Endothelial cell (in vitro differentiated cells): ENCODE results near the gene RGS2. TPM values are rescaled to one million over a fixed set of nuclear protein-coding genes. Genes with fewer than 3 reads are reported as not detected.

Experiments
- DNase-seq: peaks from one replicate; pipeline ENCODE4 v3.0.0; 2021; ENCODE audit warnings: low spot score
- H3K27ac Mint-ChIP-seq: one replicate; pipeline ENCODE4 v1.8.0; 2021; ENCODE audit warnings: mixed read lengths, inconsistent platforms; ENCODE audit not compliant: unreplicated experiment
- H3K27me3 Mint-ChIP-seq: one replicate; pipeline ENCODE4 v1.8.0; 2021; ENCODE audit warnings: mild to moderate bottlenecking, moderate library complexity, mixed read lengths, inconsistent platforms; ENCODE audit not compliant: unreplicated experiment
- H3K36me3 Mint-ChIP-seq: one replicate; pipeline ENCODE4 v1.8.0; 2021; ENCODE audit warnings: mild to moderate bottlenecking, low read depth, mixed read lengths, inconsistent platforms; ENCODE audit not compliant: unreplicated experiment
- H3K4me1 Mint-ChIP-seq: one replicate; pipeline ENCODE4 v1.8.0; 2021; ENCODE audit warnings: mild to moderate bottlenecking, mixed read lengths, inconsistent platforms; ENCODE audit not compliant: unreplicated experiment
- H3K4me3 Mint-ChIP-seq: one replicate; pipeline ENCODE4 v1.8.0; 2021; ENCODE audit warnings: mild to moderate bottlenecking, mixed read lengths, inconsistent platforms; ENCODE audit not compliant: unreplicated experiment
- H3K9me3 Mint-ChIP-seq: one replicate; pipeline ENCODE4 v1.8.0; 2021; ENCODE audit warnings: mixed read lengths, inconsistent platforms; ENCODE audit not compliant: unreplicated experiment
- total RNA-seq: library from RNA; stranded (reverse); fragmentation: NEBNext Ultra II Directional; extraction: Animal tissue kit (Norgen Biotek cat#: 25700); gene quantifications from one replicate; pipeline ENCODE4 v1.2.1, GENCODE V29; 2021; ENCODE audit not compliant: unreplicated experiment
- TF ChIP-seq, protein P1 (sequence below): fragments of 200-600 bp; sonication (generic); IDR thresholded peaks from one replicate; pipeline ENCODE4 v1.5.0; 2021; ENCODE audit warnings: antibody characterized with exemption; ENCODE audit not compliant: unreplicated experiment

RGS2 gene
- total RNA-seq, 1 donor from 2014 or later, result 4.7 TPM

DNA sequence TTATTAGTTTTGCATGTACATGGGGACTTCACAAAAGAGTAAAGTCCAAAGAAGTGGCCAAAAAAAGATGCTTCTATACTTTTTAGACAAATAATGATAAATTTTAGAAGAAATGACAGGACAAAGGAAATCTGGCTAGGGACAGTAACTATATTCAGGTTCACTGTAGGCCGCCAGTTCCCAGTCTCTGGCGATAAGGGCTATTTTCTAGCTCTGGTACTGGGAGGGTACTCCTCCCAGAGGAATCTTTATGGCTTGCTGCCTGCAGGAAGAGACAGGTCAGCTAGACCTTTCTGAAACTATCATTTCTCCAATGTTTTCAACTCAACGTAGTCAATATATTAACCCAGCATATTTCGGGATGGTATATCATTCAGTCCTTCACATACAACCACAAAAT, 37.5 kb upstream of the RGS2 start:
- DNase-seq, result no peak
- no peaks in the 10 kb centered on the region for H3K4me1 Mint-ChIP-seq
- no peaks in the 10 kb centered on the region for H3K27me3 Mint-ChIP-seq
- no peak overlapping the region for H3K27ac Mint-ChIP-seq
- no peaks in the 10 kb centered on the region for H3K36me3 Mint-ChIP-seq
- H3K4me3 Mint-ChIP-seq, result no peak overlapping the region
- TF ChIP-seq, protein P1, sequence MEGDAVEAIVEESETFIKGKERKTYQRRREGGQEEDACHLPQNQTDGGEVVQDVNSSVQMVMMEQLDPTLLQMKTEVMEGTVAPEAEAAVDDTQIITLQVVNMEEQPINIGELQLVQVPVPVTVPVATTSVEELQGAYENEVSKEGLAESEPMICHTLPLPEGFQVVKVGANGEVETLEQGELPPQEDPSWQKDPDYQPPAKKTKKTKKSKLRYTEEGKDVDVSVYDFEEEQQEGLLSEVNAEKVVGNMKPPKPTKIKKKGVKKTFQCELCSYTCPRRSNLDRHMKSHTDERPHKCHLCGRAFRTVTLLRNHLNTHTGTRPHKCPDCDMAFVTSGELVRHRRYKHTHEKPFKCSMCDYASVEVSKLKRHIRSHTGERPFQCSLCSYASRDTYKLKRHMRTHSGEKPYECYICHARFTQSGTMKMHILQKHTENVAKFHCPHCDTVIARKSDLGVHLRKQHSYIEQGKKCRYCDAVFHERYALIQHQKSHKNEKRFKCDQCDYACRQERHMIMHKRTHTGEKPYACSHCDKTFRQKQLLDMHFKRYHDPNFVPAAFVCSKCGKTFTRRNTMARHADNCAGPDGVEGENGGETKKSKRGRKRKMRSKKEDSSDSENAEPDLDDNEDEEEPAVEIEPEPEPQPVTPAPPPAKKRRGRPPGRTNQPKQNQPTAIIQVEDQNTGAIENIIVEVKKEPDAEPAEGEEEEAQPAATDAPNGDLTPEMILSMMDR, result no peak
- no peaks in the 10 kb centered on the region for H3K9me3 Mint-ChIP-seq

DNA sequence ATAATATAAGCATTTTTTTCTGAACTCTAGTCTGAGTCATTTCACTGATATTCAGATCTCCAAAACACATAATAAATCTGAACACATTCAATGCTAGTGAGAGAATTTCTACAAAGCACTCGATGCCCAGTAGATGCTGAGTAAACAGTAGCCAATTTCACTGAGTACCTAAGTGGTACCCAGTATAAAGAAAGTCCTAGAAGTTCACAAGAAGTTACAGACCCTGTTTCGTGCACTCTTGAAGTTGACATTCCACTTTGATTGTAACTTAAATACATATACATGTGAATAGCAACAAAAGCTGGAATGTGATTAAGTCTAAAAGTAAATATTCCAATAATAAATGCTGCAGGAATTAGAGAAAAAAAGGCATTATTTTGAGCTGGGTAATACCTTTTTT, 33.2 kb upstream of the RGS2 start:
- Mint-ChIP-seq H3K27me3 (no peaks in the 10 kb centered on the region), H3K36me3 (no peaks in the 10 kb centered on the region), H3K4me1 (no peaks in the 10 kb centered on the region), H3K4me3 (no peak overlapping the region), H3K9me3 (no peaks in the 10 kb centered on the region), H3K27ac (no peak overlapping the region)
- DNase-seq, result no peak
- TF ChIP-seq, protein P1, result no peak

DNA sequence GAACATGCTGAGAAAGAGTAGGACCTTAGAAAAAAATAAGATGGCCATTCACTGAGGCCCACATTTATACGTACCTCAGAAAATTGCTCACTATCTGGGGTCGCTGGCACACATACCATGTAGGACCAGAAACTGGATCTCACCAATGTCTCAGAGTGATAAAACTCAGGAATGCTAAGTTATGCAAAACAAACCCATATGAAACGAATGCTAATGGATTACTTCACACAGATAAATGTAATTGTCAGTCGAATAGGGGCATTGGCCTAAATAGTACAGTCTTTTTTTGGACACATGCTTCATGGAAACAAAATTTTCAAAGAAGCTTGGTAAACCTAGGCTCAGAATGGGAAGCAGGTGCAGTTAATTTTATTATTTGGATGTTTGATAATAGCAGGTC, 32.6 kb upstream of the RGS2 start:
- H3K4me3 Mint-ChIP-seq, result no peak overlapping the region
- no peaks in the 10 kb centered on the region for H3K36me3 Mint-ChIP-seq
- no peaks in the 10 kb centered on the region for H3K4me1 Mint-ChIP-seq
- DNase-seq, result no peak
- no peak overlapping the region for H3K27ac Mint-ChIP-seq
- TF ChIP-seq, protein P1, result no peak
- no peaks in the 10 kb centered on the region for H3K9me3 Mint-ChIP-seq
- no peaks in the 10 kb centered on the region for H3K27me3 Mint-ChIP-seq

DNA sequence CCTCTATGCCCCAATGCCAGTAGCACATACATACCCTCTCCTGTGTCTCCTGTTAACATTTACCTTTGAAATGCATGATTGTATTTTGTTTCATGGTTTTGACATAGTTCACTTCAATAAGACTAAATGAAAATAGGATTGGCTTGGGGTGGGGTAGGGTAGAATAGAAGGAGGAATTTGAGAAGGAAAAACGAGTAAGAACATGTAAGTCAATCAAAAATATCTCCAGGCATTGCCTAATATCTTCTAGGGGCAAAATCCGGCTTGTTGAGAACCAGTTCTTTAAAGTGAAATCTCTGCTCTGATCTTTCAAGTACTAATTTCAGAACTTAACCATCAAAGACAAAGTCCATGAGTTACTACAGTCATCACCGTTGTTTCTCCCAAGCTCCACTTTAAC, 31.8 kb upstream of the RGS2 start:
- no peak overlapping the region for H3K4me3 Mint-ChIP-seq
- no peaks in the 10 kb centered on the region for H3K9me3 Mint-ChIP-seq
- no peak for DNase-seq
- H3K36me3 Mint-ChIP-seq, result no peaks in the 10 kb centered on the region
- no peaks in the 10 kb centered on the region for H3K27me3 Mint-ChIP-seq
- H3K4me1 Mint-ChIP-seq, result no peaks in the 10 kb centered on the region
- TF ChIP-seq, protein P1, result no peak
- H3K27ac Mint-ChIP-seq, result no peak overlapping the region

DNA sequence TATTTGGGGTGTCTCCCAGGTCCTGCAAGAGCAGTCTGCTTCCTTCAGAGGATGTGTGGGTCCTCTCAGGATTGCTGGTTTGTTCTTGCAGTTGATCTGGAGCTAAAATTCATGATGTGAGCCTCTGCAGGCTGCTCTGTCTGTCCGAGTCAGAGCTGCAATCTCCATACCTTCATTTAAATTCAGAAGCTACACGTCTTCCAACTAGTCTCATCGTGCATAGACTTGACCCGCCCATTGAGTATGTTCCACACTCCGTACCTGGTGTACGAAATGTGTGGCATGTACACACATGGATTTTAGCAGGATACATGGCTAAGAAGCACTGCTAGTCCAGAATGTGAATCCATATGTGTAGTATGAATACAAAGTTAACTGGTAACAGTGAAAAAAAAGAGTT, 25.0 kb upstream of the RGS2 start:
- Mint-ChIP-seq H3K9me3 (no peaks in the 10 kb centered on the region), H3K36me3 (no peaks in the 10 kb centered on the region), H3K27ac (no peak overlapping the region), H3K4me1 (peaks cover 3% of the 10 kb centered on the region), H3K27me3 (no peaks in the 10 kb centered on the region), H3K4me3 (no peak overlapping the region)
- TF ChIP-seq, protein P1, result no peak
- no peak for DNase-seq
